ENCODE measurements around the gene MARCKSL1.

DNA sequence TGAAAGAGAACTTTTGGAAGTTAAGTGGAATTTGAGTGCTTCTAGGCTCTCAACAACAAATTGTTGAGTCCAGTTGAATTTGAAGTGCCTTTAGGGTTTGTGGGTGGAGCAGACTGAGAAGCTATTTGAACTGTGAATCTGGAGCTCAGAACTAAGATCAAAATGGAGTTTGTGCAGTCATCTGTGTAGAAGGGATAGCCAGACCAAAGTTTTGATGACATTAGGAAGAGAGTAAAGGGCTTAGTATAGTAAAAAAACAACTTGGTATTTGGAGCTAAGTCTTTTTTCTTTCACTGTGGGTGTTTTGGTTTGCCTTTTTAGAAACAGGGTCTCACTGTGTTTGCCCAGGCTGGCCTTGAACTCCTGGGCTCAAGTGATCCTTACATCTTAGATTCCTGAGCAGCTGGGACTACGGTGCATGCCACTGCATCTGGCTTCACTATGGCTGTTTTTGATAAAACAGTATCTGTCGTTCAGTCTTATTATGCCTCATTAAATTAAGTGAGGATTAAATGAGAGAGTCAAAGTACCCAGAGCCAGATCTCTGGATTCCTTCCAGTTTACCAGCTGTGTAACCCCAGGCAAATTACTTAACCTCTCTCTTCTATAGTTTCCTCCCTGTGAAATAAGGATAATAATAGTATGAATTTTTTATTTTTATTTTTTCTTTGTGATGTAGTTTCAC, 24.2 kb downstream of the MARCKSL1 start:
- TF ChIP-seq CTCF (IDR thresholded peaks at IDR 0.05) (no peak), POLR2A (IDR thresholded peaks at IDR 0.05) (no peak)

All from esophagus squamous epithelium (tissue), 4 donors.